ENCODE measurements around the gene GPR173.

Gene GPR173, protein sequence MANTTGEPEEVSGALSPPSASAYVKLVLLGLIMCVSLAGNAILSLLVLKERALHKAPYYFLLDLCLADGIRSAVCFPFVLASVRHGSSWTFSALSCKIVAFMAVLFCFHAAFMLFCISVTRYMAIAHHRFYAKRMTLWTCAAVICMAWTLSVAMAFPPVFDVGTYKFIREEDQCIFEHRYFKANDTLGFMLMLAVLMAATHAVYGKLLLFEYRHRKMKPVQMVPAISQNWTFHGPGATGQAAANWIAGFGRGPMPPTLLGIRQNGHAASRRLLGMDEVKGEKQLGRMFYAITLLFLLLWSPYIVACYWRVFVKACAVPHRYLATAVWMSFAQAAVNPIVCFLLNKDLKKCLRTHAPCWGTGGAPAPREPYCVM

DNA sequence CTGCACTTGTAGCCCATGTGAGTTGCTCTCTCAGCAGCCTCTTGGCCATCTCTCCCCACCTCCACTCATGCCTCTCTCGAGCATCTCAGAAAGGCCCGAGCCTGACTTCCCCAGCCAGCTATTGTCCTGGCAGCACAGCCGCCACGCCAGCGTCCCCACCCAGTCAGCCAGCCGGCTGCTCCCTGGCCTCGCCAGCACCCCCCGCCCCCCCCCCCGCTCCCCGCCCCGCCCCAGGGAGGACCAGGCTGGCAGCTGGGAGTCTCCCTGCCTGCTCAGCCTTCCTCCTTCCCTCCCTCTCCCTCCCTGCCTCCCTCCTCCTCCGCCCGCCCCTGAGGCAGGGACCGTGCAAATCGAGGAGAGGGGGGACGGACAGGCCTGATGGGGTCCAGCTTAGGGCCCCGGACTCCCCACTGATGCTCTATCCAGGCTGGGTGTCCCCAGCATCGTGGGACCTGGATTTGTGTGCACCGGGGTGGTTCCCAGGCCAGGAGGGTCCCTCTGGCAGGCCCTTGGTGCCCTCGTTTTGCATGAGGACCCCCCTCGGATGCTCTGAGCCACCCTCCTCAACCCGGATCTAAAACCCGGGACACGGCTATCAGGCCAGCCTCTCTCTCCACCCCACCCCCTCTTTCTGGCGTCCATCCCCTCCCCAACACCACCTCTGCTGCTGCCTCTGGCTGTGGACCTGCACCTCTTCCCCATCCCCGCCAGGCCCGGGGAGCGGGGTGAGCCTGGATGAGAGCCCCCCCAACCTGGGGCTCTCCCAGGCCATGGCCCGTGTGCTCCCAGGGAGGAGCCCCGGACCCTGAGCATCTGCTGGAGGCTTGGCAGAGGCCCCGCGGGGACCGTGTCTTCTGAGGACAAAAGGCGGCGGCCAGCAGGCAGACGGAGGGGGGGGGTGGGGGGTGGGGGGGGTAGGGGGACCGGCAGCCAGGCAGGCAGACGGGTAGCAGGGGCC lies at the start of gene GPR173:
Gene GPR173 (plus strand): TSS at position 621 of the 958 bp plus-strand sequence. CDS start 27,833 bp downstream, outside the sequence.
- no peak for DNase-seq (ENCODE audit: low read depth)

DNA sequence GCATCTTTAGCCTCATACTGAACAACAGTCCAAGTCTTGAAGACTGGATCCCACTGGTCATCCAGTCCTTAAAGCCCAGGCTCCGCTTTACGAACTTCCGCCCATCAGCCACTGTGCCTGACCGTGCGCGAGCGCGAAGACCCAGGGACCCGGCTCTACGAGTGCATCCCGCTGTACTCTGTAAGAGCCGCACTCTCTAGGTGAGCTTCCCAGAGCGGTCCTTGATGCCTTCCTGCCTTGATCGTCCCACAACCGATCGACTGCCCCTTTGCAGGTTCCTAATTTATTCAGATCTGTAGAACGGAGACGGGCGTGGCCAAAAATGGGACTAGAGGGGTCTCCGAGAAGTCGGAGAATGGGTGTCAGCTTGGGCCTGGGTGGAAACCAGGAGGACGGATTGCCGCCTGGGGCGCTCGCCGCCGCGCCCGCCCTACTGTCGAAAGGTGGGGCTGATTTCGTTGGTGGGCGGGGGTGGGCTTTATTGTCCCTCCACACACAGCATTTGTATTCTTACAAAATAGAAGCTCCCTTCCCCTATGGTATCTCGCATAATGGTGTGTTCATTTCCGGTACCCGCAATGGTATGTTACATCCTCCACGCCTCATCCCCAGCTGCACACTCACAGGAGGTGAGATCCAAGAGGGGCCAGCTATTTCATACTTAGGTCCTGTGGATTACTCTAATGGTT lies 48.0 kb upstream of the GPR173 start:
- no peak for DNase-seq (ENCODE audit: low read depth)

DNA sequence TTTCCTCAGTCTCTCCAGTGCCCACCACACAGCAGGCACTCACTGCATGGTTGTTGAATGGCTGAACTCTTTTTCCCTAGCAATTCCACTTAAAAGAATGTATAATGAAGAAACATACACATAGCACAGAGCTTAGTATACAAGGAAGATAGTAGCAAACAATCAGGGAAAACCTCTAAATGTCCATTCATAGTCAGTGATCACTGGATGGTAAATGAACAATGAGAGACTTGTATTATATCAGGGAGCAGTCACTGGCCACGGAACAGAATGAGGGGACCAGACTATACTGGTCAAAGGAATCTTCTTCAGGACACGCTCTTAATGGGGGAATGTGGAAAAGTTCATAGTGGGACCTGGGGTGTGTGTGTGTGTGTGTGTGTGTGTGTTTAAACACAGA lies 46.6 kb upstream of the GPR173 start:
- no peak for DNase-seq (ENCODE audit: low read depth)

DNA sequence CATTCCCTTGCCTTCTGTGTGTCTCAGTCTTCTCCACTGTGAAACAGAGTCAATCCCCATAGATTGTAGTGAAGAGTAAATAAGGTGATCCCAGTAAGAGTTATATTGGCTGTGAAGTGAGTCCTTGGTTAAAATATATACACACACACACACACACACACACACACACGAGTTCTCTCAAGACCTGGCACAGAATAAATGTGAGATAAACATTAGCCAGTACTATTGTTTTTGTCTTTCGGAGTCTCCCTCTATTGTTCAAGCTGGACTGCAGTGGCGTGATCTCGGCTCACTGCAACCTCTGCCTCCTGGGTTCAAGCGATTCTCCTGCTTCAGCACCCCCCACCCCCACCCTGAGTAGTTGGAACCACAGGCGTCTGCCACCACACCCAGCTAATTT lies 45.5 kb upstream of the GPR173 start:
- no peak for DNase-seq (ENCODE audit: low read depth)

DNA sequence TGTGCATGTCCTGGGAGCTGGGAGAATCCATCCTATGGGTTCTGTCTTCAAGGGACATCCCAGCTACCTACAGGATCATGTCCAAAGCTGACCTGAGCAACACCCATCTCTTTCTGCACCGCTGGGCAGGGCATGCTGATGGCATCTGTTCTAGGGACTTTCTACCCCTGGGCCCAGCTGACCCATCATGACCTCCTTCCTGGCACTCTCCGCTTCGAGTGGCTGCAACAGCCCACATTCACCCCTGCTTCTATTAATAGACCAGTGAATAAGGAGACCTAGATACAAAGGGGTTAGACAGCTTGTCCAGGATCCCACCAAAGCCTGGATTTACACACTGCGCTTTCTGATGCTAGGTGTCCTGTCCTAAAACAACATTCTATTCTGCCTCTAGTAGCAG lies 44.6 kb upstream of the GPR173 start:
- DNase-seq (ENCODE audit: low read depth) = no peak

DNA sequence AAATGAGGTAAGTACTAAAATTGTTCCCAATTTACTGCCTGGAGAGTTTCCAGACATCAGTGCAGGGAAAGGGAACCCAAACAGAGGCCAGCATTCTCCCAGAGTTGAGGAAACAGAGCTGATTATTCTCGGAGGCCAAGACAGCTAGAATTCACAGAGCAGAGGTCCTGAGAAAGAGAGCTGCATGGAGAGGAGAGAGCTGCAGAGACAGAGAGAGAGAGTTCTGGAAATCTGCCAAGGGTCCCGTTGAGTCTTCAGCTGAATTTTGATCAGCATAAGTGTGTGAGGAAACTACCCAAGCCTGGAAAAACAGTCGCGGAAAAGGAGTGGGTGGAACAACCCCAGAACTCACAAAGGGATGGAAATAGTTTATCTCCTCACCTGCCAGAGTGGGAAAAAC lies 43.8 kb upstream of the GPR173 start:
- no peak for DNase-seq (ENCODE audit: low read depth)

DNA sequence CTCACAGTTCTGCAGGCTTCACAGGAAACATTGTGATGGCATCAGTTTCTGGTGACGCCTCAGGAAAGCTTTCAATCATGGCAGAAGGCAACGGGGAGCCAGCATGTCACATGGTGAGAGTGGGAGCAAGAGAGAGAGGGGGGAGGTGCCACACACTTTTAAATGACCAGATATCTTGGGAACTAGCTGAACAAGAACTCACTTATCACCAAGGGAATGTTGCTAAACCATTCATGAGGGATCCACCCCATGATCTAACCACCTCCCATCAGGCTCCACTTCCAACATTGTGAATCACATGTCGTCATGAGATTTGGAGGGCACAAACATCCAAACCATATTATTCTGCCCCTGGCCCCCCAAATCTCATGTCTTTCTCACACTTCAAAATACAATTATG lies 43.3 kb upstream of the GPR173 start:
- no peak for DNase-seq (ENCODE audit: low read depth)

DNA sequence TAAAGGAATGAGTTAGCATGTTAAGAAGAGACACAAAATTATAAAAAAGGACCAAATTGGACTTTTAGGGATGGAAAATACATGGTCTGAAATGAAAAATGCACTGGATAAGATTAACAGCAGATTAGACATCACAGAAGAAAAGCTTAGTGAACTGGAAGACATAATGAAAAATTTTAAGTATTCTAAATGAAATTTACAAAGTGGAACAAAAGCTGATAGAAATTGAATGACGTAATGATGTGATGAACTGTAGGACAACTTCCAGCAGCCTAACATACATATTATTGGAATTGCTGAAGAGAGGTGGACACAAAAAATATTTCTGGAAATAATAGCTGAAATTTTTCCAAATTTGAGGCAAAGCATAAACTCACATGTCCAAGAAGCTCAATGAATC lies 39.6 kb upstream of the GPR173 start:
- DNase-seq (ENCODE audit: low read depth) = no peak

DNA sequence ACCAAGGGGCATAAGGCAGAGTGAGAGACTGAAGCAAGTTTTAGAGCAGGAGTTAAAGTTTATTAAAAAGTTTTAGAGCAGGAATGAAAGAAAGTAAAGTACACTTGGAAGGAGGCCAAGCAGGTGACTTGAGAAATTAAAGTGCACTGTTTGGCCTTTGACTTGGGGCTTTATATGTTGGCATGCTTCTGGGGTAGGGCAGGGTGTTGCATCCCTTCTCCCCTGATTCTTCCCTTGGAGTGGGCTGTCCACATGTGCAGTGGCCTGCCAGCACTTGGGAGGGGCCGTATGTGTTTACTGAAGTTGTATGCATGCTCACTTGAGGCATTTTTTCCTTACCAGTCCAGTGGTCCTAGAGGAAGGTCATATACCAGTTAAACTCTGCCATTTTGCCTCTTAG lies 35.3 kb upstream of the GPR173 start:
- no peak for DNase-seq (ENCODE audit: low read depth)

DNA sequence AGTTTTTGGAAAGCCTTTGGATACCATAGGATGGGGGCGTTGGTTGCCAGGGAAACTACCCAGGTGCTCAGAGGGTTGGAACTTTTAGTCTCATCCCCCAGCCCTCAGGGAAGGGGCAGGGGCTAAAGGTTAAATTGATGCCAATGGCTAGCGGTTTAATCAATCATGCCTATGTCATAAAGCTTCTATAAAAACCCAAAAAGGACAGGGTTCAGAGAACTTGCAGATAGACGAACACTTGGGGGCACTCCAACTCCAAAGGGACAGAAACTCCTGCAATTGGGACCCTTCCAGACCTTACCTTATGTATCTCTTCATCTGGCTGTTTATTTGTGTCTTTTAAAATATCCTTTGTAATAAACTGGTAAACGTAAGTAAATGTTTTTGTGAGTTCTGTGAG lies 30.0 kb upstream of the GPR173 start:
- DNase-seq (ENCODE audit: low read depth) = no peak

DNA sequence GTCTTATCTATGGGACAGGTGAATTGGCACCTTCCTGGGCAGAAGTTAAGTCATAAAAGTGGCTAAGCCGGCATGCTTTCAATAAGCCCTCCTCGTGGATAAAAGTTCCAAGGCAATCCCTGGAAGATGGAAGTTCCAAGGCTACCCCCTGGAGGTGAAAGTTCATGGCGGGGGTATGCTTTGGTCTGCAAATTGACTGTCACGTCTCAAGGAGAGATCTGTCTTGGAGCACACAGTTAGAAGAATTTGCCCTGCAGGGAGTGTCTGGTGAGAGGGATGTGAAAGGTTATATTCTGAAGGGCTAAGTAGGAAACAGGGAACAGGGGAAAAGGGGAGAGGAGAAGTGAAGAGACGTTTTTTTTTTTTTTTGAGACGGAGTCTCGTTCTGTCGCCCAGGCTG lies 26.2 kb upstream of the GPR173 start:
- no peak for DNase-seq (ENCODE audit: low read depth)

DNA sequence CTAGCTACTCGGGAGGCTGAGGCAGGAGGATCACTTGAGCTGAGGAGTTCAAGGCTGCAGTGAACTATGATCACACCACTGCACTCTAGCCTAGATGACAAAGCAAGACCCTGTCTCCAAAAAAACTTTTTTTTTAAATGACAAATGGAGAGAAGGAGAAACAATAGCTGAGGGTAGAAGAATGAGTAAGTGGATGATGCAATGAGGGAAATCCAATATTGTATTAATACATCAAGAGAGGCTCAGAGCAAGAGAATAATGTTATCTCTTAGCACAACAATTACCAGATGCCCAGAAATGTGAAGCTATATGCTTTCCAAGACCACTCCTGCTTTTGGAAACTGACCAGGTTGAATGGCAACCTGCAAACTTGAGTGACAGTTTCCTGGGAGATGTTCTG lies 19.9 kb upstream of the GPR173 start:
- DNase-seq (ENCODE audit: low read depth) = no peak

DNA sequence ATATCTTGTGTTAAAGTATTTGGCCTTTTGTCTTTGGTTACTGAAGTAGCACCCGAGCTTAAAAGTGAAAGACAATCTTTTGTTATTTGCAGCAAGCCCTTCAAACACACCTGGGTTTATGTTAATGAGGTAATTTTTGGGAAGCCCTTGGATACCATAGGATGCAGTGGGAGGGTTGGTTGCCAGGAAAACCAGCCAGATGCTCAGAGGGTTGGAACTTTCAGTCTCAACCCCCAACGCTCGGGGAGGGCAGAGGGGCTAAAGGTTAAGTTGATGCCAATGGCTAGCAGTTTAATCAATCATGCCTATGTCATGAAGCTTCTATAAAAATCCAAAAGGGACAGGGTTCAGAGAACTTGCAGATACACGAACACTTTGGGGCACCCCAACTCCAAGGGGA lies 17.2 kb upstream of the GPR173 start:
- no peak for DNase-seq (ENCODE audit: low read depth)

DNA sequence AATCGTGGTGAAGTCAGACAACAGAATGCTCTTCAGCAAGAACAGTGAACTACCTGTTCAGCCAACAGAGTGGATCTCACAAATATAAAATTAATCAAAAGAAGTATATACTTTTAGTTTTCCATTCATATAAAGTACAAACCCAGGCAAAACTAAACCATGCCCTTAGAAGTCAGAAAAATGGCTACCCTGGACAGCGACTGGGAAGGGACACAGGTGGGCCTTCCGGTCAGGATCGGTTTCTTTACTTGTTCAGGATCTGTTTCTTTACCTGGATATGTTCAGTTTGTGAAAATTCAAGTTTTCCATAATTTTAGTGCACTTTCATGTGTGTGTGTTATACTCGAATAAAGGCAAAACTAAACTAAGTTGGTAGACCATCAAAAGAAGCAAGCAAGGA lies 12.4 kb upstream of the GPR173 start:
- no peak for DNase-seq (ENCODE audit: low read depth)

DNA sequence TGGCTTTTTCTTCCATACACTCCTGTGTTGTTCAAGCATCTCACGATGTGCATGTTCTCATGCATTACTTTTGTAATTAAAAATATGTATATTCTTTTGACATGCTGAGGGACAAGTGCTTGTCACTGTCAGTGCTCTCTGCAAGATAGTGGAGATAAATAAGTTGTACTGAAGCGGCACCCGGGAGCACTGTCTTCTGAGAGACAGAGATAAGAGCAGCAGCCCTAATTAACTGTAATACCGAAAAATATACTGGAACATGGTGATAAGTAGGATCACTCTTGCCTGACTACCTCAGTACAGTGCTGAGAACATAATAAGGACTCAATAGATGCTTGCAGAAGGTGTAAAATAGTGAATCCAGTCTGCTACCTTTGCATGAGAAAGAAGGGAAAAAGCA lies 9.4 kb upstream of the GPR173 start:
- no peak for DNase-seq (ENCODE audit: low read depth)

DNA sequence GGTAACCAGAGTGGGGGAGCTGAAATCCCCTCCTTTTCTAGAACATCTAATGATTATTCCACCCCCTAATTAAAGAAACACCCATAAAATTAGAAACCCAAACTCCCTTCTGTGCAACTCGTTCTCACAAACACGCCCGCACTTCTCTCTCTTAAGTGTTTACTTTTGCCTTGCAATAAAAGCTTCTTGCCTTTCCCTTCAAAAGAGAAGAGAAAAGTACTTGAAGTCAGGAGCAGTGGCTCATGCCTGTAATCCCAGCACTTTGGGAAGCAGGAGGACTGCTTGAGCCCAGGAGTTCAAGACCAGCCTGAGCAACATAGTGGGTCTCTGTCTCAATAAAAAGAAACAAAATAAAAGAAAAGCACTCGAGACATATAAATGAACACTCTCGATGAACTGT lies 3.6 kb upstream of the GPR173 start:
- DNase-seq (ENCODE audit: low read depth) = no peak

DNA sequence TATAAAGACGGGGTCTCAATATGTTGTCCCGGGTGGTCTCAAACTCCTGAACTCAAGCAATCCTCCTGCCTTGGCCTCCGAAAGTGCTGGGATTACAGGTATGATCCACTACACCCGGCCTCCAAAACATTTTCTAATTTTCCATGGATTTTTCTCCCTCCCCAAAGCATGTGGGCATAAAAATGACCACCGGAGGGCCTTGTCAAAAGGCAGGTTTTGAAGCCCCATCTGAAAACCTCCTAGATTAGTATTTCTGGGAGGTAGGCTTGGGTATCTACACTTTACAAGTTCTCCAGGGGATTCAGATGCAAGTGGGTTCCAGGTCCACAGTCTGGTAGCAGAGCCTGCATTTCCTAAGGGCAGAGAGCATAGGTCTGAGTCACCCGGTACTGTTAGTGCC lies 1.4 kb upstream of the GPR173 start:
- no peak for DNase-seq (ENCODE audit: low read depth)

DNA sequence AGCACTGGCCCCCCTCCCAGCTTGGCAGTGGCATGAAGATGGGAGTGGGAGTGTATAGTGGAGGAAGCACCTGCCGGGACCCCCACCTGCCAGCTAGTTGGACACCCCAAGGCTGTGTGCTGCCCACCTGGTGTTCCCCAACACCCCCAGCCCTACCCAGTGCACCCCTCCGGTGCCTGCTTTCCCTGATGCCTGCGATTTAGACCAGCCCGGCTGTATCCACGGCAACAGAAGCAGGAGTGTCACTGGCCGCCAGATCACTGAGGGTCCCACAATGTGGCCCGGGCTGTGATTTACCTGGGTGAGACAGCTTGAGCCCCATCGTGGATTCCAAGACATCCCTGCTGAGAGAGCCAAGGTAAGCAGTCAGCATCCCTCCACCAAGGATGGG lies 533 bp downstream of the GPR173 start:
- no peak for DNase-seq (ENCODE audit: low read depth)

DNA sequence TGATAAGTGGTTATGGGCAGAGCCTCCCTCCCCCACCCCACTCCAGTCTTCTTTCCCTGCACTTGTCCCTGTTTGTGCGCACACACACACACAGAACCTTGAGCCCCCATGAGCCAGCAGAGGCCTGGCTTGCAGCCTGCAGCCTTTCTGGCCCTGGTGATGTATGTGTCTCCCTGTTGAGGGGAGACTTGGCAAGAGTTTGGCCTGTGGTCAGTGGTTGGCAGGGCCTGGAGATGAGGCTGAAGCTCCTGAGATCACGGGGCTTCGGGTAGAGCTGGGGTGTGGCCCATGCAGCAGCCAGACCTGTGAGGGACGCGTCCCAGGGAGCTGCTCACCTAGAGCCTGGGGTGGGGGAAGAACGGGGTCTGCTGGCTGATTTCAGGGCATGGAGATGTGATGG lies 2.3 kb downstream of the GPR173 start:
- DNase-seq (ENCODE audit: low read depth) = no peak

DNA sequence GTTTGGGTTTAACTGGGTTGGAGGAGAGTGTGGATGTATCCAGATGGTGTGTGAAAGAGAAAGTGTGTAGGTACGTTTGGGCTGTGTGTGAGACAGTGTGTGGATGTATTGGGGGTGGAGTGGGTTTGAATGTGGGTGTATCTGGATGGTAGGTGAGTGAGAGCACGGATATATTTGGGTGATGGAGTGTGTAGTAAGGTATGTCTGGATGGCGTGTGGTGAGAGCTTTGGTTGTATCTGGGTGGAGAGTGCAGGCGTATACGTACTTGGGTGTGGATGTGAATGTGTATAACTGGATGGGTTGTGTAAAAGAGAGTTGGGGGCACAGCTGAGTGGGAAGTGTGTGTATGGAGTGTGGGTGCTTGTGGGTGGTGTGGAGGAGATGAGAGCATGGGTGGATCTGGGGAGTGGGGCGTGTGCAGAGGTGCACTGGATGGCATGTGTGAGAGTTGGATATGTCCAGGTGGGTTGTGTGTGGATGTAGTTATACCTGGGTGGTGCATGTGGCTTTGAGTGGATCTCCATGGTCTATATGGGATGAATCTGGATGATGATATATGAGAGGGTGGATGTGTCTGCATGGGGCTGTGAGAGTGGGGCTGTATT lies 6.8 kb downstream of the GPR173 start:
- no peak for DNase-seq (ENCODE audit: low read depth)

DNA sequence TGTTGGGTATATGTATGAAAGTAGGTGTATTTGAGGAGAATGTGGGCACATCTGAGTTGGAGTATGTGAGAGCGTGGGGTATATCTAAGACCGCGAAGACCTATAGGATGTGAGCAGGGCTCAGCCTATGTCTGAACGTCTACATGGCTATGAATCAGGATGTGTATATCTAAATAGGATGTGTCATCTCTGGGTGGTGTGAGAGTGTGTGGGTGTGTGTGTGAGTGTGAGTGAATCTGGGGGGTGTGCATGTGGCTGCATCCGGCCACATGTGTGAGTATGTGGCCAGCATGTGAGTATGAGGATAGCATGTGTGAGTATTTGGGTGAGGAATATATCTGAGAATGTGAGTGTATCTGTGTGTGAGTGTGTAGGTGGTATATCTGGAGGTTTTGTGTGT lies 7.7 kb downstream of the GPR173 start:
- no peak for DNase-seq (ENCODE audit: low read depth)

DNA sequence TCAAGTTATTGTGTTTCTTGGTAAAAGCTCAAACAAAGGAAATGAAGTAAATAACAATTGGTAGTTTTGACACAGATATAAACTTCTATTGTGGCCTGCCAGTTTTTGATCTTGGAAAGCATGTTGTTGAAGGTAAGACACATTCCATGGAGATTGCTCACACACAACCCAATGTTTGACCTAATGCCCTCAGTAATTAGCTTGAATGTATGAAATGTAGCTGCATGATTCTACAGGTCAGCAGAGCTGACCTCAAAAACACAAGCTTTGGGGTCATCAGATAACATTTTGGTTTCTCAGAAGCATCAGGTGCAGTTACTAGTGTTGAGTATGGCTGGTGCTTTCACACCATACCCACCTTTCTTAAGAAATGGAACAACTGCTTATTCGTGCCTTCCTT lies 16.5 kb downstream of the GPR173 start:
- no peak for DNase-seq (ENCODE audit: low read depth)

Measured in activated T-cell treated with anti-CD3 and anti-CD28 coated beads for 1 hour (primary cell).